SW480 (cell line): ENCODE results near the gene ZNF774.
"Not testable (repeated sequence)": the region's sequence is repeated elsewhere in the genome, so short reads cannot be mapped to it uniquely, and the experiment has no call there.

Source experiments
- DNase-seq: peaks from one replicate; pipeline ENCODE4 v3.0.0-alpha.2; 2016; ENCODE audit warnings: low spot score

ZNF774 gene

DNA sequence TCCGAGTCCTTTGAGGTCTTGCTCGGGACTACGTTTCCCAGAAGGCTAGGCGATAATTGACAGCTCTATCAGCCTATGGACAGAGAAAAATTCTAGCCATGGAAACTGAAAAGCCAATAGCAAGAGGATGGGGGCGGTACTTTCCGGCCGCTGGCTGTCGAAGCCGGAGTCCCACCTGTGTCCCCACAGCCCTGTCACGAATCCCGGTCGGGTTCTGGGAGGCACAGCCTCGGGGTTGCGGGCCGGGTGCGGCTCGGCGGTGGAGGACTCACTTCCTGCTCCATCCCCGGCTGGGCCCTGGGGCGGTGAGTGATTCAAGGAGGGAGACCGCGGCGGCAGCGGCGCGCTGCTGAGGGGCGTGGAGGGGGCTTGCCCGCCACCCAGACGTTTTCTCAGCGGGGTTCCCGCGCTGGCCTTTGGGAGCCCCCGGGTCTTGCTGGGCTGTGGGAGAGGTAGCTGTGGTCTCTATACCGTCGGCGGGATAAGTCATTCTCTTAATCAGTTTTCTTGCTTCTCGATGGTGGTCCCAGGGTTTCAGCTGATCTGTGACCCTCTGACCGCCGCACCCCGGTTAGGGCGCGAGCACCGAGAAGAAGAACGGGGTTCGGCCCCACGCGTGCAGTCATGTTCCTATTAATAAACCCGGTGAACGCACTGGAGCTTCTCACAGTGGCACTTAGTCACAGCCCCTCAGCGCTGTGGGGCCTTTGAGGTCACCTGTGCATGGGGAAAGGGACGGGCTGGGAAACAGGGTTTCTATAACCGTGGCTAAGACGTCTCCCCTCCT, at the start of gene ZNF774:
Gene ZNF774 (plus strand): TSS at position 178 of the 787 bp plus-strand sequence. CDS start 2,377 bp downstream, outside the sequence.
- DNase-seq, result peak; percentile 94

DNA sequence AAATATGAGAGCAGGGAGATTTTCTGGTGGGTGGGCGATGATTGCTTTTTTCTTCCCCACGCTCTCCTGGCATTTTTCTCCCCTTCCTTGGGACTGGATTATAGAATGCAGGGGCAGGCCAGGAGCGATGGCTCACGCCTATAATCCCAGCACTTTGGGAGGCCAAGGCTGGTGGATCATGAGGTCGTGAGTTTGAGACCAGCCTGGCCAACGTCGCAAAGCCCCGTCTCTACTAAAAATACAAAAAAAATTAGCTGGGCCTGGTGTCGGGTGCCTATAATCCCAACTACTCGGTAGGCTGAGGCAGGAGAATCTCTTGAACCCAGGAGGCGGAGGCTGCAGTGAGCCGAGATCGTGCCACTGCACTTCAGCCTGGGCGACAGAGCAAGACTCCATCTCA, 46.7 kb upstream of the ZNF774 start:
- DNase-seq, result not testable (repeated sequence)

DNA sequence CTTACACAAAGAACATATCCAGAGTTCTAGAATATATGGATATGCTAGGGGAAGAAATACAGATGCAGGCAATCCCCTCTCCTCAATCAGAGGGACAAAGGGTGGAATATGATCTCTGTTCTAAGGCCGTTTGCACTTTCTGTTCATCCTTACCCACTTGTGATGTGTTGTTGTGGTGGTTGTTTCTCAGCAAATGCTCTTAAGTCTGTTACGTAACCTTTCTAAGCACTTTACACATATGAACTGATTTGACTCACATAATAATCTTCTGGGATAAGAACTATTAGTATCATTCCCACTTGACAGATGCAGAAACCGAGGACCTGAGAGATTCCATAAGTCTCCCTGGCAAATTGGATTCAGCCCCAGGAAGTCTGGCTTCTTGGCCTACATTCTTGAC, 46.2 kb upstream of the ZNF774 start:
- DNase-seq, result no peak

DNA sequence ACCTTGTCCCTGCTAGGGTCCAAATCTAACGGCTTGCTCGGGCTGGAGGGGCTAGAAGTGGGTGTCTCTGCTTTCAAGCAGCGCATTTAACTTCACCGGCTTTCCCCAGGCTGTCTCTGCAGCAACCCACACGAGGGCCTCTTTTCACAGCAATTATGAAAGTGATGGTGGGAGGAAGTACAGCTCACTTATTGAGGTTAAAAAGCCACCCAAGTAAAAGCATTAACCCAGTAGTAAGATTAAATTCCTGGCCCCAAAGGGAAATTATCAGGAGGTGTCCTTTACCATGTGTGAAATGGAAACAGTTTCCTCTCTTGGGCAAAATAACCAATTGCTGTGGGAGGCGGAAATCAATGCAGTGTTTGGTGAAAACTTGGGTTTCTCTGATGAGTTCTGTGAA, 45.5 kb upstream of the ZNF774 start:
- no peak for DNase-seq

DNA sequence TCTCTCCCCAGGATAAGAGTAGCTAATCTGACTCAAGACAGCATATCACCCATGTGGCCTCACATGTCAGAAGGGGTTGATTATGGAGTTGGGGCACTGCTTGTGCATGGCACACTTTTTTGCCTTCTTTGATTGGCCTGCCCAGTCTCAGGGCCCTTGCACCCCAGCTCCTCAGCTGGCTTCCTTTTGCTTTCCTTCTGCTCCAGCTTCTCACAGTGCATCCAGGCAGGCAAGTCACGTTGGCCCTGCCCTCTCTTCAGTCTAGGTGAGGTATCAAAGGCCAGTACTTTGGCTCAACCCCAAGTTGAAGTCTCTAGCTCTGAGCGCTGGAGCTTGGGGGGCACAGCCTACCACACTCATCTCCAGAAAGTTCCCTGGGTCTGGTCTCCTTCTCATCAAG, 44.4 kb upstream of the ZNF774 start:
- no peak for DNase-seq

DNA sequence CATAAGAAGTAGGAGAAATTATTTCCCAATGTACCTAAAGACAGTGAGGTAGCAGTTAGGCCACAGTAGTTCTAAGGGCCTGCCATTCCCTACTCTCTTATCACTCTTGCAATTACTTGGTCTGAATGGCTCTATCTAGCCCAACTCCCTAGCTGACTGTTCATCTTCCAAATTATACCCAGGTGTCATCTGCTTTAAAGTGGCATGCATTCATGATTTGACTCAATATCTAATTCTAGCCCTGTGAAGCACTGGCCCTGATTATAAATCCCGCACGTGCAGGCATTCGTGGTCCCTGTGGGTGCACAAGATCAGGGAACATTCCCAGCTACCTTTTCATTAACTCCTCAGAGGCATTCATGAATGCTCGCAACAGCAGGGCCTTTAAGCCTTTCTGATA, 43.1 kb upstream of the ZNF774 start:
- DNase-seq, result no peak

DNA sequence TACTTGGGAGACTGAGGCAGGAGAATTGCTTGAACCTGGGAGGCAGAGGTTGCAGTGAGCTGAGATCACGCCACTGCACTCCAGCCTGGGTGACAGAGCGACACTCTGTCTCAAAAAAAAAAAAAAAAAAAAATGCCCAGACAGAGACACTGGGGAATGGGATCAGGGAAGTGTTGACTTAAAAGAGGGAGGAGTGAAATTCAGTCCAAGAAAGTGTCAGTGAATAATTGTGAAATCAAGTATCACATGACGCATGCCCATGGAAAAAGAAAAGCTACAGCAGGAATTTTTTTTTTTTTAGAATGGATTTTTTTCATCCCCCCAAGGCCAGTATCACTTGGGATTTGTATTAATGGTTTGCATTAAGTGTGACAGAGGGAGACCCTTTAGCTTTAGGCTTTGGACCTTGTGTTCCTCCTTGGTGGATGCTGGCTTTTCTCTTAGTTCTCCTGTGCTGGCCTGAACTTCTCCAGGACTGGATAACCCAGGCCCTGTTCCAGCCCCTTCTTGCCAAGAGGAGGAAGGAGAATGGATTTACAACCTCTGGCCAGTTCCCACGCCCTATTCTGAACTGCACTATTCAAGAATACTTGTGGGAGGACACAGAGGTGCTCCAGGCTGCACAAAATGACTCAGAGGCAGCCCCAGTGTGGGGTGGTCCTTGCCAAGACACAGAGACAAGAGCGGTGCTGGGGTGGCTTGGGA, 36.7 kb upstream of the ZNF774 start:
- no peak for DNase-seq

DNA sequence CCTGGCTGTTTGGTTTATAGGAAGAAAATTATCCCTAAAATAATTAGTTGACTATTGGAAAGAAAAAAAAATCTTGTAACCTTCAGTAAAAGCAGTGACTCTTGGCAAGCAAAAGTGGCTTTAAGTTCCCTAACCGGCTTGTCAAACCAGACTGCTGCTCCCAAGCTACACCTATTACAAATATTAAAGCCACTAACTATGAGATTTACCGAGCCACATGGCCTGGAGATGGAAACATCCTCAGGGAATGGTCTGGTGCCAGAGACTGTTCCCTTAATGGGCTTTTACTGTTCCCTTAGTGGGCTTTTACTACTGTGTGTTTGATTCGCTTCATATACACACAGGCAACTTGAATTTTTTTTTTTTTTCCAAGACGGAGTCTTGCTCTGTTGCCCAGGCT, 35.9 kb upstream of the ZNF774 start:
- DNase-seq, result no peak

DNA sequence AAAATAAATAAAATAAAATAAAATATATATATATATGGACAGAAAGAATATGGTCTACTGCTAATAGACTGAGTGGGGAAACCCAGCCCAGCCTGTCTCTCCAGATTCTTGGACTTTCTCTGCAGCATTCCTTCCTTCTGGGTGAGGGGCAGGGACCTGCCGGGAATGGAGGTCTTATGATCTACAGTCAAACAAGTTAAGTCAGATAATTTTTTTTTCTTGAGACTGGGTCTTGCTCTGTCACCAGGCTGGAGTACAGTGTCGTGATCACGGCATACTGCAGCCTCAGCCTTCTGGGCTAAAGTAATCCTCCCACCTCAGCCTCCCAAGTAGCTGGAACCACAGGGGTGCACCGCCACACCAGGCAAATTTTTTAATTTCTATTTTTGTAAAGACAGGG, 33.5 kb upstream of the ZNF774 start:
- no peak for DNase-seq

DNA sequence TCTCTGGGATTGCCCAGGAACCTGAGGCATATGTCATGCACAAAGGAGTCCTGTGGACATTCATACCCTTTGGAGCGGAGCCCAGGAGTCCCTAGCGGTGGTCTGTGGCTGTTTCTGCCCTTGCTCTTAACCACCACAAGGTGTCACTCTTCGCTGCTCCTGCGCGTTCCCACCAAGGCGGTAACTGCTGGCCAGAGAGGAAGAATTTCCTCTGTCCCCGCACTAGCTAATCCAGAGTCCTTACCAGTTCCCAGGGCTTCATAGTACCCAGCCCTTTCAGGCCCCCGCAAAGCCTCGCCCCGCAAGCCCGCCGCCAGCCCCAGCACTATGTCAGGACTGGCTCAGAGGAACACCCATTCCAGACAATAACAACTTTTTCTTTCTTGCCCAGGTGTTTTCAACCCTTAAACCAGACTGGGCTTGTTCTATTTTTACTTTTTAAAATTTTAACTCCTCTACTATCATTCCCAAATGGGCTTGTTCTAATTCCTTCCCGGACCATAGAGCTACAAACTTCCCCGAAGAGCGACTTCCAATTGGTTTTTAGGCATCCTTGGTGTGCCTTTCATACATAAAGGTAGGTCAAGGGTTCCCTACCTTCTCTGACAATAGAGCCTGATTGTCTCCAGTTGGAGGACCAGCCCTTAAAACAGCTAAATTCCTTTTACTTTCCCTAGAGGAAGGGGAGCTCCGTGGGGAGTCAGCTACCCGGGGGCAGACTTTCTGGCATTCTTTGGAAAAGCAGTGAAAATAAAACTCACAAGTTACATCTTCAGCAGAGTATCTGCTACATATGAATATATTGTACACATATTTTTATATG, 31.8 kb upstream of the ZNF774 start:
- peak; percentile 86 for DNase-seq

DNA sequence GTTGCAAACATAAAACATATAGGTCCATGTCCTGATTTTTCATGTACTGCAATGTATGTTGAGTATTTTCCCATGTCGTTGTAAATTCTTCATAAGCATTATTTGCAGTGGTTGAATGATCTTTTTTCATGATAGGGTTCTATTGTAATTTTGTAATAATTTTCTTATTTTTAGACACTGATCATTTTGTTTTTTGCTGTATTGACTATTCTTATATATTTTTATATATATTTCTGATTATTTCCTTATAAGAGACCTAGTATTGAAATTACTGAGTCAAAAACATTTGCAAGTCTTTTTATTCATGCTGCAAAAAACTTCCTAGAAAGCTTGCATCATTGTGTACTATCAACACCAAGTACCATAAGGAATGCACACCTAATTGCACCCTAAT, 31.2 kb upstream of the ZNF774 start:
- DNase-seq, result no peak

DNA sequence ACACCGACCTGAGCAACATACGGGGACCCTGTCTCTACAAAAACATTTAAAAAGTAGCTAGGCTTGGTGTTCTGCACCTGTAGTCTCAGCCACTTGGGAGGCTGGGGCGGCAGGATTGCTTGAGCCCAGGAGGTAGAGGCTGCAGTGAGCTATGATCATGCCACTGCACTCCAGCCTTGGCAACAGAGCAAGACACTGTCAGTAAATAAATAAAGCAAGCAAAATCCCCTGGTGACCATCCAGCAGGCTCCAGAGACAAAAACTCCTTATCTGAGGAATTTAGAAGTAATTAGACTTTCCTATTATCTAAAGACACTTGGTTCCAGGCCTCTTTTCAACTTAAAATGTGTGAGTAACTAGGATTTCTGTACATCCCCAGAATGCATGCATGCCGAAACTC, 29.5 kb upstream of the ZNF774 start:
- DNase-seq, result no peak

DNA sequence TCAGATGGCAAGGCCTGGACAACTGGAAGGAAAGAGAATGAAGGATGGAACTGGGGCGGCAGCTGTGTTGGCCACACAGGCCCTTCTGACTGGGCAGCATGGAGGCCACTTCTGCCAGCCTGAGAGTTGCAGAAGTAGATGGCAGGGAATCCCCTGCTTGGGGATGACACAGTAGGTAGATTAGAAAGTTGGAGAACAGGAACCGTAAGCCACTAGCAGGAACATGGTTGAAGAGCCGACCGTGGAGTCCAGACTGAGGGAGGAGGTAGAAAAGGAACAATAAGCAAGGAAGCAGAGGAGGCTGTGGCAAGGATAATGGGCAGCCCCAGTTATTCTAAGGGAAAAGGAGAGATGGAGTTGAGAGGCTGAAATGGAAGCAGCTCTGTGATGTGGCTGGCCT, 26.4 kb upstream of the ZNF774 start:
- DNase-seq, result no peak

DNA sequence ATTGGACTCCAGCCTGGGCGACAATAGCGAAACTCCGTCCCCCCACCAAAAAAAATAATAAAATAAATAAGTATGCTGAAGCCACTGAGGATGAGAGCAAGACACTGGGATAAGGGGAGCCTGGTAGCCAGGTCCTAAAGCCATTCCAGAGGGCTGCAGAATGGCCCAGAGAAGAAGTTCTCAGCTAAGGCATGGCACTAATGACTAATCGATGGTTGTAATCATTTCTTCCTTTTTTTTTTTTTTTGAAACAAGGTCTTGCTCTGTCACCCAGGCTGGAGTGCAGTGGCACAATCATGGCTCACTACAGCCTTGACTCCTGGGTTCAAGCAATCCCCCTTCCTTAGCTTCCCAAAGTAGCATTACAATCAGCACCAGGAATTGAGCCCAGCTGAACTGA, 25.6 kb upstream of the ZNF774 start:
- DNase-seq, result no peak

DNA sequence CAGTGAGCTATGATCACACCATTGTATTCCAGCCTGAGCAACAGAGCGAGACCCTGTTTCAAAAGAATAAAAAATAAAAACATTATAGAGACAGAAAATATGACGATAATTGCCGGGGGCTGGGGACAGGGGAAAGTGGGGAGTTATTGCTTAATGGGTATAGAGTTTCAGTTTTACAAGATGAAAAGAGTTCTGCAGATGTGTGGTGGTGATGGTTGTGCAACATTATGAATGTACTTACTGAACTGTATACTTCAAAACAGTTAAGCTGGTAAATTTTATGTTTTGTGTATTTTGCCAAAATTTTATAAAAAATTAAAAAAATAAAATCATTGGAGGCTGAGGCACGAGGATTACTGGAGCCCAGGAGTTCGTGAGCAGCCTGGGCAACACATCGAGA, 24.8 kb upstream of the ZNF774 start:
- DNase-seq, result no peak

DNA sequence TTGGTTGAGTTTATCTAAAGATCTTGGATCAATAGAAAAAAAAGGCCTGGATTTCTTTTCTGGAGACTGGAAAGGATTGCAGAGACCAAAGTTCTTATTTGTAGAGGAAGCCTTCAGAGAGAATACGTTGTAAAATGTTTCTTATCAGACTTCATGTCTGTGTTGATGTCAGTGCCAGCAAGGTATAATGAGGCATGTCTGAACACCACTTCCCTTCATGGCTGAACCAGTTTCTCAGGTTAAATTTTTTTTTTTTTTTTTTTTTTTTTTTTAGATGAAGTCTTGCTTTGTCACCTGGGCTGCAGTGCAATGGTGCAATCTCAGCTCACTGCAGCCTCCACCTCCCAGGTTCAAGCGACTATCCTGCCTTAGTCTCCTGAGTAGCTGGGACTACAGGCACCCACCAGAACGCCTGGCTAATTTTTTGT, 17.8 kb upstream of the ZNF774 start:
- no peak for DNase-seq

DNA sequence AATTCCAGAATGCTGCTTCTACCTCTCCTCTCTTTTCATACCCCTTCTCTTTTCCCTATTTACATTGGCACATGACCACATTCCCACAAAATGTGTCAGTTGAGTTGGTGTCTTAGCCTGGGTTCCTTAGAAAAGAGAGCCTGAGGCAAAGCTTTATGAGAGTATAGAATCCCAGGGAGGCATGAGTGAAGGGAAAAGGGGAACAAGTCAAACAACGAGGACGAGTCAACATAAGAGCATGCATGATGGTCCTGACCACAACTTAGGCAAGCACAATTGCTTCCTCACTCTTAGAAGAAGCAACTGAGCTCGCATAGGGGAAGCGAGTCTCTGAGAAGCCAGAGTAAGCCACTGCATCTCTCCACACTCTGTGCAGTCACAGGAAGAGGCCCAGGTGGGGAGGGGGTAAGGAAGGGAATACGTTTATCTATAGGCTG, 15.4 kb upstream of the ZNF774 start:
- no peak for DNase-seq

DNA sequence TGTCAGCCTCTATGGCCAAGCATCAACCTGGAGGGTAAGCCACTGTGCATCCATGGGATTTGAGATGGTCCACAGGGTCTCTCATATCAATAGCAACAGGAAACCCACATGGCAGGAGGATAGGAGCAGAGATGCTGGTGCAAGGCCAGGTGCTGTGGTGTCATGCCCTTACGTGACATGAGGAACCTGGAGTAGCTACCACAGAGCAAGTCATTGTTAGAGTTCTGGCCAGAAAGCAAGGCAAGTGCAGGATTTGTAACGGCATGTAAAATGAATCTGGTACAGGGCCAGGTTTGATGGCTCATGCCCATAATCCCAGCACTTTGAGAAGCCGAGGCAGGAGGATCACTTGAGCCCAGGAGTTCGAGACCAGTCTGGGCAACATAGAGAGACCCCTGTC, 14.8 kb upstream of the ZNF774 start:
- no peak for DNase-seq

DNA sequence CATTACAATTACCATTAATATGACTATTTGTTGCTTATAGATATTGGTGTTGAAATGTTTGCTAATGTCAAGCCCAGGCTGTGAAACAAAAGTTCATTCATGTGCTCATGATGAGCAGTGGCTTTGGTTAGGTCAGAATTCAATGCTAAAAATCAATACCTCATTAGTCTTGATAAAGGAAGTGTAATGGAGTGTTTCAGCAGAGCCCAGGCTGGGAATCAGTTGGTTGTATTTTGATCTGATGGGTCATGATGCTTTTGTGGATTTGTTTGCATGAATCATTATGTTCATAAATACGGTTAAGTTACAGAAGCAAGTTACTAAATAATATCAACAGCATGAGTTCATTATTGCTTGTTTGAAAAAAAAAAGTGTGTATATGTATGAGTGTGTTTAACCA, 13.6 kb upstream of the ZNF774 start:
- no peak for DNase-seq

DNA sequence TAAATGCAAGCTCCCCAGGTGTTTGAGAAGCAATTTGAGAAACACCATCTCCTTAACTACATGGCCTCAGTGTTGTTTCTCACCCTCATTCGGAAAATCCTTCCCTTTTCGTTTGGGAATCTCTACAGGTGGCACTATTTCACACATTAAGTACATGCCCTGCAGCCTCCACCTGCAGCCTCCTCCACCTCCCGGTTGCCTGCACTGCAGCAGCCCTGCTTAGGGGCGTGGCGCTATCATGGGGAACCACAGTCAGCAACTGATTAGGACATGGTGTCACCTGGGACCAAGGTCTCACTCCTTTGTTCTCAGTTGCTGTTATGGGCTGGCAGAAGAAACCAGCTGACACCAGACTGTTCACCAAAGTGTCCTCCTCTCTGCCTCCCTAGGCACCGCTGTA, 11.7 kb upstream of the ZNF774 start:
- DNase-seq, result peak; percentile 66

DNA sequence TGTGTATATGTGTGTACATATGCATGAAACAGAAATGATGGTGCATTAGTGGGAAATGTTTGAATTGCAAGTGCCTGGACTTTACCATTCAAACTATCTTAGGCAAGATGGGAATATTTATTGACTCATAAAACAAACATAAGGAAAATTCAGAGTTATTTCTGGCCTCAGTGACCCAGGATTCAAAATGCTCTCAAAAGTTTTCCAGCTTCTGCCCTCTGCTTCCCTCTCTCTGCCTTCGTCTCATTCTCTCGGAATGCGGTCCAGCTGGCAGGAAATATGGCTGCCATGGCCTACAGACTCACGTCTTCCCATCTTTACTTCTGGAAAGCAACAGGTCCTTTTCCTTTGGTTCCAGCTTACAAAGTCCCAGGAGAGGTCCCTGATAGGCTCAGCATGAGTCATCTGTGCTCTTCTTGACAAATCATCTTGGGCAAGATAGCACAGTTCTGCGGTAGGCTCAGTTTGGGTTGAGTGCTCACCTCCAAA, 8.7 kb upstream of the ZNF774 start:
- no peak for DNase-seq

DNA sequence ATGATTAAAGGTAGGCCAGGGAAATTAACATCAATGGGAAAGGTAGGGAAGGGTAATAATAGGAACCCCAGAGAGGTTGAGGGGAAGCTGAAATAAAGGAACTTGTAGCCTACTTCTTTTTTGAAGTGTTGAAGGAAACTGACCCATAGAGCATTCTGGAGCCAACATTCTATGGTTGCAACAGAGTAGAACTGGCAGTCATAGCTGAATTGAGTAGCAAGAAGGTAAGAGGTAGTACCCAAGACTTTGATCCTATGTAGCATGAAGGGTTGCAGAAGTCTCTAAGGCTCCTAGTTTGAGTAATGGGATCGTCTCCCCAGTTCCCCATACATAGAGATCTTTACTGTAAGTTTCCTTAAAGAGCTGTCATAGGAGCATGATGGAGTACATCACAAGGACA, 7.4 kb upstream of the ZNF774 start:
- DNase-seq, result no peak

DNA sequence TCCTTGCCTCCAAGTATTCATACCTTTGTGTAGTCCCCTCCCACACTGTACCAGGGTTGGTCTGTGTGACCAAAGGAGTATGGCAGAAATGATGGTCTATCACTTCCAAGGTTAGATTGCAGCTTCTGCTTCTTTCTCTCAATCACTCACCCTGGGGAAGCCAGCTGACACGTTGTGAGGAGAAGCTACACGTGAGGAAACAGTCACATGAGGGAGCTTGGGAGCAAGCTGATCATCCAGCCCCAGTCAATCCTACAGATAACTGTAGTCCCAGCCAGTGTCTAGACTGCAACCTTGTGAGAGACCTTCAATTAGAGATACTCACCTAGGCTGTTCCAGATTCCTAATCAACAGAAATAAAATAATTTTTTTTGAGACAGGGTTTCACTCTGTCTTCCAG, 6.2 kb upstream of the ZNF774 start:
- no peak for DNase-seq
